Activated CD4-positive, alpha-beta memory T cell treated with anti-CD3 and anti-CD28 coated beads for 36 hours (primary cell): ENCODE measurements around the gene ALDH3B1. TPM values are rescaled to one million over a fixed set of nuclear protein-coding genes. Genes with fewer than 3 reads are reported as not detected.

ENCODE experiments used
- CTCF ChIA-PET: fragments of 350-600 bp; sonication (Branson Sonifier 250); formaldehyde crosslinking; loops from one replicate; lab custom pipeline; 2021; ENCODE audit warnings: antibody characterized with exemption, inconsistent platforms; lab: Charles Lee
- POLR2A ChIA-PET: fragments of 350-600 bp; sonication (Branson Sonifier 250); formaldehyde crosslinking; loops from one replicate; lab custom pipeline; 2021; ENCODE audit warnings: antibody characterized with exemption; lab: Charles Lee
- DNase-seq: peaks from one replicate; pipeline ENCODE4 v3.0.0-alpha.2; 2020
- H3K27ac Mint-ChIP-seq: one replicate; pipeline ENCODE4 v1.8.0; 2021; ENCODE audit warnings: mixed read lengths
- H3K27me3 Mint-ChIP-seq: one replicate; pipeline ENCODE4 v1.8.0; 2021; ENCODE audit warnings: mixed read lengths
- H3K36me3 Mint-ChIP-seq: one replicate; pipeline ENCODE4 v1.8.0; 2021; ENCODE audit warnings: mixed read lengths
- H3K4me1 Mint-ChIP-seq: one replicate; pipeline ENCODE4 v1.8.0; 2021; ENCODE audit warnings: low read depth, mixed read lengths
- H3K4me3 Mint-ChIP-seq: one replicate; pipeline ENCODE4 v1.8.0; 2021; ENCODE audit warnings: mild to moderate bottlenecking, mixed read lengths
- H3K9me3 Mint-ChIP-seq: one replicate; pipeline ENCODE4 v1.8.0; 2021; ENCODE audit warnings: mixed read lengths
- intact Hi-C: fragments of 100-400 bp; cut with micrococcal nuclease; formaldehyde crosslinking; loops from one replicate; pipeline ENCODE4 v1.15.1; 2023
- total RNA-seq, 2 experiments: library from RNA; stranded (reverse); gene quantifications; one replicate each; pipeline ENCODE4 v1.2.3, GENCODE V29; 2021

The ALDH3B1 gene
- total RNA-seq, 2 experiments from 2014 or later = not detected

- Mint-ChIP-seq H3K4me1 (peaks cover 27% of the 10 kb centered on the region), H3K27me3 (no peaks in the 10 kb centered on the region), H3K27ac (no peak overlapping the region), H3K9me3 (no peaks in the 10 kb centered on the region), H3K36me3 (peaks cover 2% of the 10 kb centered on the region), H3K4me3 (no peak overlapping the region)
- intact Hi-C loops = loop anchor here (5.0 kb wide), 1 partner anchor 38 kb away; the partner anchor contains the start of gene TCIRG1
- POLR2A ChIA-PET = no interaction called here
- CTCF ChIA-PET = no interaction called here
- no peak for DNase-seq
Observed at GRCh38 chr11:67999704-68000103, 10.4 kb upstream of the ALDH3B1 start.

GRCh38 chr11:68002575-68002937, 7.6 kb upstream of the ALDH3B1 start:
- H3K27ac Mint-ChIP-seq = no peak overlapping the region
- H3K4me3 Mint-ChIP-seq = peak overlapping the region; percentile 74
- ChIA-PET POLR2A (no interaction called here), CTCF (interaction anchor here (0.7 kb wide), 1 partner anchor 9 kb away, joined by 4 read pairs; no protein-coding TSS in a partner anchor)
- peaks cover 22% of the 10 kb centered on the region for H3K4me1 Mint-ChIP-seq
- DNase-seq = no peak
- H3K9me3 Mint-ChIP-seq = no peaks in the 10 kb centered on the region
- no peaks in the 10 kb centered on the region for H3K27me3 Mint-ChIP-seq
- no peaks in the 10 kb centered on the region for H3K36me3 Mint-ChIP-seq
- intact Hi-C loops = loop anchor here (5.0 kb wide), 1 partner anchor 35 kb away; the partner anchor contains the start of gene TCIRG1

- intact Hi-C loops = loop anchor here (5.0 kb wide), 1 partner anchor 34 kb away; the partner anchor contains the start of gene TCIRG1
- Mint-ChIP-seq H3K4me1 (peaks cover 18% of the 10 kb centered on the region), H3K9me3 (no peaks in the 10 kb centered on the region)
Observed at GRCh38 chr11:68002938-68003845, 6.9 kb upstream of the ALDH3B1 start.

GRCh38 chr11:68003846-68004550, 6.1 kb upstream of the ALDH3B1 start, which contains the start of gene UNC93B1:
Gene UNC93B1 (minus strand): TSS chr11:68004097. CDS start chr11:68004043, 54 bp downstream.
- Mint-ChIP-seq H3K4me1 (peaks cover 15% of the 10 kb centered on the region), H3K36me3 (no peaks in the 10 kb centered on the region), H3K27me3 (no peaks in the 10 kb centered on the region), H3K9me3 (no peaks in the 10 kb centered on the region), H3K27ac (no peak within 1 kb of the TSS), H3K4me3 (peak within 1 kb of the TSS; percentile 76)
- intact Hi-C loops = loop anchor here (5.0 kb wide), 1 partner anchor 33 kb away; the partner anchor contains the start of gene TCIRG1
- ChIA-PET POLR2A (no interaction called here), CTCF (no interaction called here)
- peak; percentile 91 for DNase-seq

More at GRCh38 chr11:68002938-68003845, 6.9 kb upstream of the ALDH3B1 start:
- no peaks in the 10 kb centered on the region for H3K36me3 Mint-ChIP-seq
- ChIA-PET CTCF (interaction anchor here (0.7 kb wide), 1 partner anchor 9 kb away, joined by 4 read pairs; no protein-coding TSS in a partner anchor), POLR2A (no interaction called here)
- no peaks in the 10 kb centered on the region for H3K27me3 Mint-ChIP-seq
- peak; percentile 52 for DNase-seq
- peak overlapping the region; percentile 74 for H3K4me3 Mint-ChIP-seq
- H3K27ac Mint-ChIP-seq = no peak overlapping the region

GRCh38 chr11:68004551-68005335, 5.4 kb upstream of the ALDH3B1 start:
- ChIA-PET POLR2A (no interaction called here), CTCF (no interaction called here)
- DNase-seq = no peak
- no peaks in the 10 kb centered on the region for H3K9me3 Mint-ChIP-seq
- no peaks in the 10 kb centered on the region for H3K36me3 Mint-ChIP-seq
- peaks cover 15% of the 10 kb centered on the region for H3K4me1 Mint-ChIP-seq
- intact Hi-C loops = loop anchor here (5.0 kb wide), 1 partner anchor 33 kb away; the partner anchor contains the start of gene TCIRG1
- H3K27ac Mint-ChIP-seq = no peak overlapping the region
- H3K4me3 Mint-ChIP-seq = peak overlapping the region; percentile 76
- H3K27me3 Mint-ChIP-seq = no peaks in the 10 kb centered on the region

- intact Hi-C loops = no loop called here
- no peaks in the 10 kb centered on the region for H3K36me3 Mint-ChIP-seq
- DNase-seq = no peak
- no peak overlapping the region for H3K4me3 Mint-ChIP-seq
- H3K4me1 Mint-ChIP-seq = peaks cover 15% of the 10 kb centered on the region
- no peak overlapping the region for H3K27ac Mint-ChIP-seq
- ChIA-PET POLR2A (no interaction called here), CTCF (no interaction called here)
- no peaks in the 10 kb centered on the region for H3K9me3 Mint-ChIP-seq
- no peaks in the 10 kb centered on the region for H3K27me3 Mint-ChIP-seq
Observed at GRCh38 chr11:68006606-68007166, 3.4 kb upstream of the ALDH3B1 start.

GRCh38 chr11:68007498-68008380, 2.4 kb upstream of the ALDH3B1 start:
- Mint-ChIP-seq H3K27me3 (peaks cover 1% of the 10 kb centered on the region), H3K9me3 (no peaks in the 10 kb centered on the region), H3K4me1 (peaks cover 9% of the 10 kb centered on the region), H3K4me3 (no peak overlapping the region), H3K36me3 (no peaks in the 10 kb centered on the region), H3K27ac (no peak overlapping the region)
- DNase-seq = no peak
- CTCF ChIA-PET = no interaction called here
- intact Hi-C loops = no loop called here
- POLR2A ChIA-PET = no interaction called here

GRCh38 chr11:68008381-68009337, 1.5 kb upstream of the ALDH3B1 start:
- ChIA-PET CTCF (interaction anchor here (0.9 kb wide), 1 partner anchor 198 kb away, joined by 3 read pairs; no protein-coding TSS in a partner anchor), POLR2A (no interaction called here)
- DNase-seq = no peak
- no peak overlapping the region for H3K4me3 Mint-ChIP-seq
- intact Hi-C loops = no loop called here
- H3K36me3 Mint-ChIP-seq = no peaks in the 10 kb centered on the region
- H3K9me3 Mint-ChIP-seq = no peaks in the 10 kb centered on the region
- H3K27ac Mint-ChIP-seq = no peak overlapping the region
- peaks cover 1% of the 10 kb centered on the region for H3K27me3 Mint-ChIP-seq
- peaks cover 6% of the 10 kb centered on the region for H3K4me1 Mint-ChIP-seq

GRCh38 chr11:68009391-68010089, 587 bp upstream of the ALDH3B1 start:
- H3K4me1 Mint-ChIP-seq = peaks cover 4% of the 10 kb centered on the region
- H3K36me3 Mint-ChIP-seq = no peaks in the 10 kb centered on the region
- H3K27me3 Mint-ChIP-seq = peaks cover 1% of the 10 kb centered on the region
- no peak overlapping the region for H3K27ac Mint-ChIP-seq
- intact Hi-C loops = no loop called here
- ChIA-PET POLR2A (no interaction called here), CTCF (interaction anchor here (0.9 kb wide), 1 partner anchor 197 kb away, joined by 3 read pairs; no protein-coding TSS in a partner anchor)
- no peak overlapping the region for H3K4me3 Mint-ChIP-seq
- H3K9me3 Mint-ChIP-seq = no peaks in the 10 kb centered on the region
- peak; percentile 27 for DNase-seq
